IMR-90 (cell line): ENCODE data around the gene HSD17B14. TPM values are rescaled to one million over a fixed set of nuclear protein-coding genes. Genes with fewer than 3 reads are reported as not detected.

Source experiments
- ATAC-seq: fragments of 200-7000 bp; cut with Tn5 transposase; 2 replicates; pipeline ENCODE4 v1.9.1; 2020; ENCODE audit warnings: low read depth, mild to moderate bottlenecking, moderate library complexity
- BruUV-seq: library from RNA; stranded (reverse); fragments of 400-500 nt; replicated peaks from 2 replicates; lab custom pipeline; 2021; lab: Mats Ljungman, UMichigan
- CTCF ChIA-PET: fragments of 300-600 bp; formaldehyde crosslinking; extraction: SDS; loops from one replicate; lab custom pipeline; 2021; ENCODE audit warnings: antibody characterized with exemption; lab: Yijun Ruan, JAX
- POLR2A ChIA-PET: fragments of 300-600 bp; sonication (Branson Sonifier 250); formaldehyde crosslinking; loops from one replicate; lab custom pipeline; 2022; ENCODE audit warnings: antibody characterized with exemption; ENCODE audit not compliant: unreplicated experiment; lab: Charles Lee
- DNase-seq: peaks from one replicate; pipeline ENCODE4 v3.0.0; 2013
- H2AFZ ChIP-seq: replicated peaks from 2 replicates; pipeline ENCODE3; 2013; ENCODE audit warnings: low read length, mild to moderate bottlenecking; ENCODE audit not compliant: poor library complexity
- H2AK5ac ChIP-seq: 2 replicates; pipeline ENCODE4 v1.6.1; 2013; ENCODE audit warnings: low read depth, low read length, inconsistent platforms
- H2AK9ac ChIP-seq: replicated peaks from 2 replicates; pipeline ENCODE3; 2013; ENCODE audit warnings: mild to moderate bottlenecking, low read depth, low read length, moderate library complexity; ENCODE audit not compliant: poor library complexity
- H2BK120ac ChIP-seq: 2 replicates; pipeline ENCODE4 v1.6.1; 2013; ENCODE audit warnings: low read depth, low read length, inconsistent platforms
- H2BK15ac ChIP-seq: 3 replicates; pipeline ENCODE4 v1.6.1; 2013; ENCODE audit warnings: low read depth, low read length, inconsistent platforms
- H2BK20ac ChIP-seq: 2 replicates; pipeline ENCODE4 v1.6.1; 2013; ENCODE audit warnings: low read depth, mild to moderate bottlenecking, inconsistent platforms, low read length, moderate library complexity
- H2BK5ac ChIP-seq: 2 replicates; pipeline ENCODE4 v1.6.1; 2013; ENCODE audit warnings: mild to moderate bottlenecking, low read depth, low read length, inconsistent platforms; ENCODE audit not compliant: poor library complexity, severe bottlenecking
- H3K14ac ChIP-seq: replicated peaks from 2 replicates; pipeline ENCODE4 v1.6.1; 2013; ENCODE audit warnings: low read depth, low read length, inconsistent platforms
- H3K18ac ChIP-seq: 2 replicates; pipeline ENCODE4 v1.6.1; 2013; ENCODE audit warnings: low read depth, low read length, control low read depth
- H3K23ac ChIP-seq: 2 replicates; pipeline ENCODE4 v1.6.1; 2013; ENCODE audit warnings: low read depth, low read length, inconsistent platforms
- H3K27ac ChIP-seq: 2 replicates; pipeline ENCODE4 v1.5.1; 2013; ENCODE audit warnings: mild to moderate bottlenecking, control low read depth, low read length; ENCODE audit not compliant: insufficient read depth
- H3K27me3 ChIP-seq: 2 replicates; pipeline ENCODE4 v1.6.1; 2013; ENCODE audit warnings: low read length; ENCODE audit not compliant: control insufficient read depth, insufficient read depth
- H3K36me3 ChIP-seq: 2 replicates; pipeline ENCODE4 v1.6.1; 2013; ENCODE audit warnings: low read length, mixed read lengths; ENCODE audit not compliant: control insufficient read depth, insufficient read depth
- H3K4ac ChIP-seq: 2 replicates; pipeline ENCODE4 v1.6.1; 2013; ENCODE audit warnings: low read depth, low read length, inconsistent platforms
- H3K4me1 ChIP-seq: 2 replicates; pipeline ENCODE4 v1.6.1; 2013; ENCODE audit warnings: low read length, mixed read lengths; ENCODE audit not compliant: control insufficient read depth, insufficient read depth
- H3K4me2 ChIP-seq: 2 replicates; pipeline ENCODE4 v1.6.1; 2013; ENCODE audit warnings: low read depth, mild to moderate bottlenecking, control low read depth, low read length, moderate library complexity
- H3K4me3 ChIP-seq: 2 replicates; pipeline ENCODE4 v1.5.1; 2013; ENCODE audit warnings: low read depth, mild to moderate bottlenecking, control low read depth, low read length, moderate library complexity; ENCODE audit not compliant: insufficient read depth
- H3K56ac ChIP-seq: 2 replicates; pipeline ENCODE4 v1.6.1; 2013; ENCODE audit warnings: low read length, inconsistent platforms; ENCODE audit not compliant: insufficient read depth; ENCODE audit errors: extremely low read depth
- H3K79me1 ChIP-seq, 2 experiments: 2 replicates each; pipeline ENCODE4 v1.6.1; 2013; ENCODE audit warnings: low read length in 2 of 2, inconsistent platforms in 1 of 2, low read depth in 1 of 2
- H3K9ac ChIP-seq: 2 replicates; pipeline ENCODE4 v1.6.1; 2013; ENCODE audit warnings: low read depth, low read length, control low read depth
- H3K9me1 ChIP-seq: 2 replicates; pipeline ENCODE4 v1.6.1; 2013; ENCODE audit warnings: low read length, inconsistent platforms; ENCODE audit not compliant: insufficient read depth
- H3K9me3 ChIP-seq: 2 replicates; pipeline ENCODE4 v1.6.1; 2013; ENCODE audit warnings: low read length; ENCODE audit not compliant: control insufficient read depth, insufficient read depth
- H4K20me1 ChIP-seq: 2 replicates; pipeline ENCODE4 v1.6.1; 2013; ENCODE audit warnings: low read length, inconsistent platforms; ENCODE audit not compliant: insufficient read depth
- H4K5ac ChIP-seq: 2 replicates; pipeline ENCODE4 v1.6.1; 2013; ENCODE audit warnings: mild to moderate bottlenecking, low read depth, low read length, control low read depth
- H4K8ac ChIP-seq, 2 experiments: 2 replicates each; pipeline ENCODE4 v1.6.1; 2013; ENCODE audit warnings: low read depth in 2 of 2, low read length in 2 of 2, control low read depth in 1 of 2, inconsistent platforms in 1 of 2
- H4K91ac ChIP-seq: 2 replicates; pipeline ENCODE4 v1.6.1; 2013; ENCODE audit warnings: low read depth, low read length, inconsistent platforms; ENCODE audit not compliant: insufficient read depth
- BHLHE40 ChIP-seq: fragments of 150-350 bp; IDR thresholded peaks from 2 replicates; pipeline ENCODE4 v1.6.1; 2016; ENCODE audit warnings: mild to moderate bottlenecking, low read depth, low read length
- CEBPB ChIP-seq: IDR thresholded peaks from 2 replicates; pipeline ENCODE4 v1.6.1; 2012; ENCODE audit warnings: low read depth, low read length, improper control_type of control experiment
- CHD1 ChIP-seq: IDR thresholded peaks from 2 replicates; pipeline ENCODE4 v1.6.1; 2012; ENCODE audit warnings: low read depth, low read length, improper control_type of control experiment
- CTCF ChIP-seq: conservative IDR thresholded peaks from 2 replicates; pipeline ENCODE4 v1.5.1; 2012; ENCODE audit warnings: mild to moderate bottlenecking, low read depth, low read length, improper control_type of control experiment
- ELK1 ChIP-seq: fragments of 150-350 bp; IDR thresholded peaks from 2 replicates; pipeline ENCODE4 v1.6.1; 2016; ENCODE audit warnings: low read depth, mild to moderate bottlenecking, low read length, moderate library complexity, borderline replicate concordance
- FOS ChIP-seq: fragments of 150-350 bp; IDR thresholded peaks from 2 replicates; pipeline ENCODE4 v1.6.1; 2016; ENCODE audit warnings: low read depth, low read length
- MAZ ChIP-seq: IDR thresholded peaks from 2 replicates; pipeline ENCODE4 v1.6.1; 2012; ENCODE audit warnings: low read depth, mild to moderate bottlenecking, low read length, improper control_type of control experiment, moderate library complexity, borderline replicate concordance
- MXI1 ChIP-seq: IDR thresholded peaks from 2 replicates; pipeline ENCODE4 v1.6.1; 2012; ENCODE audit warnings: low read depth, mild to moderate bottlenecking, low read length, moderate library complexity, borderline replicate concordance
- NFE2L2 ChIP-seq: fragments of 150-350 bp; IDR thresholded peaks from 2 replicates; pipeline ENCODE4 v1.6.1; 2016; ENCODE audit warnings: low read depth, mild to moderate bottlenecking, low read length
- POLR2A ChIP-seq: IDR thresholded peaks from 2 replicates; pipeline ENCODE4 v1.6.1; 2012; ENCODE audit warnings: mild to moderate bottlenecking, low read depth, low read length
- RAD21 ChIP-seq: IDR thresholded peaks from 2 replicates; pipeline ENCODE4 v1.6.1; 2012; ENCODE audit warnings: low read length, improper control_type of control experiment
- RCOR1 ChIP-seq: IDR thresholded peaks from 2 replicates; pipeline ENCODE4 v1.6.1; 2012; ENCODE audit warnings: mild to moderate bottlenecking, low read length, improper control_type of control experiment; ENCODE audit not compliant: insufficient replicate concordance
- RFX5 ChIP-seq: IDR thresholded peaks from 2 replicates; pipeline ENCODE4 v1.8.0; 2012; ENCODE audit warnings: low read depth, mild to moderate bottlenecking, low read length, moderate library complexity
- SMC3 ChIP-seq: fragments of 150-350 bp; IDR thresholded peaks from 2 replicates; pipeline ENCODE4 v1.6.1; 2016; ENCODE audit warnings: low read depth, mild to moderate bottlenecking, antibody characterized with exemption, low read length, moderate library complexity
- USF2 ChIP-seq: fragments of 150-350 bp; IDR thresholded peaks from 2 replicates; pipeline ENCODE4 v1.6.1; 2017; ENCODE audit warnings: mild to moderate bottlenecking, antibody characterized with exemption, low read length, low read depth
- WGBS, 2 experiments: methylation state at CpG; one replicate each; pipeline versions ENCODE4 v1.1.5 to v1.1.7; 2013; ENCODE audit warnings: missing lambda C conversion rate in 2 of 2; ENCODE audit not compliant: insufficient read length in 1 of 2; ENCODE audit errors: extremely low coverage in 2 of 2; 5-methylcytosine and 5-hydroxymethylcytosine counted together
- dilution Hi-C: fragments of 300-500 bp; cut with HindIII; formaldehyde crosslinking; loops from one replicate; pipeline ENCODE4 v1.14.3; 2018; ENCODE audit warnings: low sequenced_read_pairs; ENCODE audit not compliant: unreplicated experiment
- in situ Hi-C: fragments of 300-500 bp; cut with MboI; formaldehyde crosslinking; loops from 3 replicates; pipeline ENCODE4 v1.14.3; 2019; ENCODE audit warnings: low sequenced_read_pairs, inconsistent platforms, mixed read lengths
- intact Hi-C: fragments of 100-400 bp; cut with micrococcal nuclease; formaldehyde crosslinking; loops from 2 replicates; pipeline ENCODE4 v1.10.0; 2022
- polyA plus RNA-seq, 3 experiments: library from polyadenylated mRNA; depleted of rRNA; stranded (reverse); fragments of >200 nt; gene quantifications; 2 replicates each; pipeline ENCODE4 v1.2.3, GENCODE V29; 2012; ENCODE audit warnings: low replicate concordance in 1 of 3
- total RNA-seq: library from RNA; depleted of rRNA; stranded (reverse); fragments of >200 nt; gene quantifications from 2 replicates; pipeline ENCODE4 v1.2.3, GENCODE V29; 2012

The HSD17B14 gene
- total and polyA plus RNA-seq, 2 of the 4 experiments (the other 2 are of a cell fraction), result 0.54 to 4.5 TPM

- no peaks in the 10 kb centered on the region for H3K27me3 ChIP-seq
- TF ChIP-seq USF2 (no peak), NFE2L2 (no peak), BHLHE40 (no peak), RCOR1 (no peak), FOS (no peak), RFX5 (no peak), CTCF (no peak), MXI1 (no peak), ELK1 (no peak), MAZ (no peak), CEBPB (no peak), CHD1 (no peak), SMC3 (no peak), POLR2A (no peak), RAD21 (no peak)
These were observed 23.7 kb upstream of the HSD17B14 start for GRCh38 chr19:48859711-48860572.

More at GRCh38 chr19:48859711-48860572, 23.7 kb upstream of the HSD17B14 start:
- no peak overlapping the region for H3K23ac ChIP-seq
- ChIA-PET CTCF (no interaction called here), POLR2A (no interaction called here)
- no peaks in the 10 kb centered on the region for H4K20me1 ChIP-seq
- intact Hi-C loops, result no loop called here
- no peak overlapping the region for H2AK9ac ChIP-seq
- WGBS, 2 experiments, result 86% methylated on average over 18 of the region's 30 CpGs; no CpG with 5 or more reads in 1 of the 2 experiments
- DNase-seq, result no peak
- in situ Hi-C loops, result no loop called here
- dilution Hi-C loops, result loop anchor here (10.0 kb wide), 1 partner anchor 55 kb away; no protein-coding TSS in a partner anchor
- ATAC-seq, result no peak
- no peak overlapping the region for H4K91ac ChIP-seq
- no peak overlapping the region for H3K4ac ChIP-seq
- BruUV-seq, result no TSS peak
- no peak overlapping the region for H4K8ac ChIP-seq
- no peaks in the 10 kb centered on the region for H3K4me1 ChIP-seq
- 0 out of 2 replicates have a peak, but pooled peaks cover 5% of the 10 kb centered on the region for H3K9me1 ChIP-seq
- no peak overlapping the region for H3K4me3 ChIP-seq
- no peak overlapping the region for H2BK15ac ChIP-seq
- no peak overlapping the region for H3K27ac ChIP-seq
- no peak overlapping the region for H3K9ac ChIP-seq
- no peak overlapping the region for H2AK5ac ChIP-seq
- H3K56ac ChIP-seq, result no peak overlapping the region
- no peak overlapping the region for H3K14ac ChIP-seq
- H3K36me3 ChIP-seq, result peaks cover 36% of the 10 kb centered on the region
- peaks cover under 1 to 11% of the 10 kb centered on the region in 2 experiments for H3K79me1 ChIP-seq
- no peak overlapping the region for H2BK20ac ChIP-seq
- no peak overlapping the region for H4K5ac ChIP-seq
- H3K18ac ChIP-seq, result no peak overlapping the region
- H2BK5ac ChIP-seq, result no peak overlapping the region
- no peak overlapping the region for H3K4me2 ChIP-seq
- no peaks in the 10 kb centered on the region for H3K9me3 ChIP-seq
- no peak overlapping the region for H2AFZ ChIP-seq
- no peak overlapping the region for H2BK120ac ChIP-seq
